Measurements from ENCODE around the gene TERF2IP.

TERF2IP gene

GRCh38 chr16:75640598-75640997 lies 7.0 kb upstream of the TERF2IP start:
- no peak for DNase-seq

GRCh38 chr16:75644240-75645012 lies 3.1 kb upstream of the TERF2IP start:
- no peak for DNase-seq

- no peak for DNase-seq
Measured at GRCh38 chr16:75647112-75647491, 471 bp upstream of the TERF2IP start.

DNA sequence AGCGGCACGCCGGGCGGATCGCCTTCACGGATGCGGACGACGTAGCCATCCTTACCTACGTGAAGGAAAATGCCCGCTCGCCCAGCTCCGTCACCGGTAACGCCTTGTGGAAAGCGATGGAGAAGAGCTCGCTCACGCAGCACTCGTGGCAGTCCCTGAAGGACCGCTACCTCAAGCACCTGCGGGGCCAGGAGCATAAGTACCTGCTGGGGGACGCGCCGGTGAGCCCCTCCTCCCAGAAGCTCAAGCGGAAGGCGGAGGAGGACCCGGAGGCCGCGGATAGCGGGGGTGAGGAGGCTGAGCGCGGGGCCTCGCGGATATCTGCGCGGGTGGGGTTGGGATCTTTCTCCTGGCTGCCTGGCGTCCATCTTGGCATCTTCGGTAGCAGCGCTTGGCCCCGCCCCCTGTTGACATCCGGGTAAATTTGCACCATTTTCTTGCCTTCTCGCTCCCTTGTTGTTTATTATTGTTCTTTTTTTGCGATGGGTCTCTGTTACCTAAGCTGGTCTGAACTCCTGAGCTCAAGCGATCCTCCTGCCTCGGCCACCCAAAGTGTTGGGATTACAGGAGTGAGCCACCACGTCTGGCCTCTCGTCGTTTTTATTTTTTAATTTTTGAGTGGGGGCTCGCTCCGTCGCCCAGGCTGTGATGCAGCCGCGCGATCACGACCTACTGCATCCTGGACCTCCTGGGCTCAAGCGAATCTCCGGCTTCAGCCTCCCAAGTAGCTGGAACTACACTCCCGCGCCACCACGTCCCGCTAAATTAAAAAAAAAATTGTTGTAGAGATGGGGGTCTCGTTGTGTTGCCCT lies 898 bp downstream of the TERF2IP start:
- DNase-seq, result peak; percentile 55

DNA sequence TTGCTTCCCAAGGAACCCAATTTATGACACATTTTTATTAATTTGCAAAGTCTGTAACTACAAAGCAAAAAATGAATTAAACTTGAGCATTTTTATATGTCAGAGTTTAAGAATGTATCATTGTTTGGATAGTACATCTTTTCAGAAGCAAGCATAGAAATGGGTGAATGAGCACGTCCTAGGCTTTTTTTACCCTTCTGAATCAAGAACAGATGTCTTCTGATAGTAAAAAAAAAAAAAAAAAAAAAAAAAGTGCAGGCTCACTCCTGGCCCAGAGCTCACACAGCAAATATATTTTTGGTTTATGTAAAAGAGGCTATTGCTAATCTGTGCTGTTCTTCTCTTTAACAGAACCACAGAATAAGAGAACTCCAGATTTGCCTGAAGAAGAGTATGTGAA lies 6.3 kb downstream of the TERF2IP start:
- no peak for DNase-seq

DNA sequence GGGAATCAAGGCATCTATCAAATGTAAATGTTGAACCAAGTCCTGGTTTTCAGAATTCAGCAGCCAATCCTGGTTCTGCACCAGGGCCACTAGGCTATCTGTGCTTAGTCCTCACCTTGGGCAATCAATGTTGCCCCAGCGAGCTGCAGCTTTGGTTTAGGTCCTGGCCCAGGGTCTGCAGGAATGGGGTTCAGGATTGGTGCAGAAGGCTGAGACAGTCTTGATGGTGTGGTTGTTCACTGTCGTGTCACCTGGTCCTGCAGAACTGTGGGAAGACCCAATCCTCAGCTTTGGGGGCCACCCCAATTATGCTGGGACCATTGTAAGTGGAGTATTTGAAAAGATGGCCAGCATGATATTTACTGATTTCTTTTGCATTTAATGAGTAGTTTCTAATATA lies 10.6 kb downstream of the TERF2IP start:
- DNase-seq, result no peak

DNA sequence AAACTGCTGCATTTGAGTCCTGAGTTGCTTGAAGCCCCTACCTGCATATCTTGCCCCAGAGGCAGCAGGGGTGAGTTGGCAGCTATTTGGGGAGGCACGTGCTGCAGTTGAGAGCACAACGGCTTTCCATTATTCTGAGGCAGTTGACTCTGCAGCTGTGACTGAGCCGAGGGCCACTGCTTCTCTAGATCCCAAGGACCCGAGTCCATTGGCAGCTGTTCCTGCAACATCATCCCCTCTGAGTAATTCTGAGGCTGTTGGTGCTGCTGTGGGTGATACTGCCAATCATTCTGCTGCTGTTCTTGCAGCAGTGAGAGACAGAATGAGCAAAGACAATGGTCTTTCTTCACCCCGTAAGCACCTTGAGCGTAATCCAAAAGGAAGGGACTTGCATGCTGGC lies 12.7 kb downstream of the TERF2IP start:
- no peak for DNase-seq

DNA sequence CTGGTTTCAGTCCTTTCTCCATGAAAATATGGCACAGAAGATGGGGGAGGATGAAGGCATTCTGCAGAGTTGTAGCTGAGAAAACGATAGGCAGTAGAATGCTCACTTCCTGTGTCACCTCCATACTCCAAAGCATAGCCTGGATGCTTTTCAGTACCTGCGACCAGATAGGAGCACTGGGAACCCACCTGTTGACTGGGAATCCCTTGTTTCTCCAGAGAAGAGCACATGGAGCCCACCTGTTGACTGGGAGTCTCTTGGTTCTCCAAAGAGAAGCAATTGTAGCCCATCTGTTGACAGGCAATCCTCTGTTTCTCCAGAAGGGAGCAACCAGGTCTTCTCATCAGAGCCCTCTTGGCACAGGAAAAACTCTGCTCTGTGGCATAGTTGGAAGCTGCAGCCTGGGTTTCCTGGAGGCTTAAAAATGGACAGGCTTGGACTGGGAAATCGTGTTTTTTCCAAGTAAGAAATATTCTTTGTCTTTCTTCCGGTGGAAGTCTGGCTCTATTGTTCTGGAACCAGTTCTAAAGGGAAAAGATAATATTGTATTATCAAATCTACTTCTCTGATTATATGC lies 13.2 kb downstream of the TERF2IP start:
- no peak for DNase-seq

- DNase-seq, result no peak
Measured at GRCh38 chr16:75667503-75667902, 19.9 kb downstream of the TERF2IP start.

- no peak for DNase-seq
Measured at GRCh38 chr16:75676909-75677308, 29.3 kb downstream of the TERF2IP start, which contains the start of gene CPHXL2. Gene CPHXL2, minus strand, starts transcription at chr16:75677009. Its CDS starts 10 bp downstream, at chr16:75676999.

DNA sequence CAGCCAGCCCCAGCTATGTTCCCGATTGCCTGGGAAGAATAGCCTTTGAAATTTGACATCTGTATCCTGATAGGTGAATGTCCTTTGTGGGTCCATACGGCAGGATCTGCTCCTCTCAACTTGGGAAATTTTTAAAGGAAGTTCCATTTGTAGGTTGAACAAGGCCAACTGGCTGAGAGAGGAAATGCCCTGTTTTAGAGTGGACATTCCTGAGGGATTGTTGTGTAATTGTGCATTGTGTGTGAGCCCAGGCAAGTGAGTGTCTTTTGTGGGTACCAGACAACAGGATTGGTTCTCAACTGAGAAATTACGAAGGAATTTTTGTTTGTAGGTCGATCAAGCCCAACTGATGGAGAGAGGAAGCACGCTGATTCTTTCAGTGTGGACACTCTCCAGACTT lies 31.8 kb downstream of the TERF2IP start:
- no peak for DNase-seq

GRCh38 chr16:75682308-75682707 lies 34.7 kb downstream of the TERF2IP start:
- no peak for DNase-seq

- DNase-seq, result no peak
Measured at GRCh38 chr16:75687361-75687760, 39.8 kb downstream of the TERF2IP start.

DNA sequence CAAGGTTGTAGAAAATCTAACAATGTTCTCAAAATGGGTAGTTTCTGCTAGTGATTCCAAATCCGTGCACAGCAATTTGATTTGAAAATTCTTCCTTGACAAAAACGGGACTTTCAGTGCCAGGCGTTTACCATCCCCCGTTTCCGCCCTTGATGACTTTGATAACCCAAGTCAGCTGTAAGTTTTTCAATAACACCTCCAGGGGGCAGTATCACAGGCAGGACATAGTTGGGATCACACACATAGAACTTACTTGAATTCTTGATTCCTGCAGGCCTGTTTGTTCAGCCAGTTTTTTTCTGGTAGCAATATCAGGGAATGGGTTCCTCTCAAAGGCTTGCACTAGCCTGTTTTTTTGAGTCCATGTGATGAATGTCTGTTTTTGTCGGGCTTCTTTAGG lies 48.1 kb downstream of the TERF2IP start:
- DNase-seq, result no peak

DNA sequence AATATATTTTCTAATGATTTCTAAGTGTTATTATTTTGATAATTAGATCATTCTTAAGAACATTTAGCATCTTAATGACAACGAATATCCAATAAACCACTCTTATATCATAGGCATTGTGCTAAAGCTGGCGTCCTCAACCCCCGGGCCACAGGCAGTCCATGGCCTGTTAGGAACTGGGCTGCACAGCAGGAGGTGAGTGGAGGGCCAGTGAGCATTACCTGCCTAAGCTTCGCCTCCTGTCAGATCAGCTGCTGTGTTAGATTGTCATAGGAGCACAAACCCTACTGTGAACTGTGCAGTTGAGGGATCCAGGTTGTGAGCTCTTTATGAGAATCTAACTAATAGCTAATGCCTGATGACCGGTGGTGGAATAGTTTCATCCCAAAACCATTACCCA lies 50.0 kb downstream of the TERF2IP start:
- DNase-seq, result no peak

DNA sequence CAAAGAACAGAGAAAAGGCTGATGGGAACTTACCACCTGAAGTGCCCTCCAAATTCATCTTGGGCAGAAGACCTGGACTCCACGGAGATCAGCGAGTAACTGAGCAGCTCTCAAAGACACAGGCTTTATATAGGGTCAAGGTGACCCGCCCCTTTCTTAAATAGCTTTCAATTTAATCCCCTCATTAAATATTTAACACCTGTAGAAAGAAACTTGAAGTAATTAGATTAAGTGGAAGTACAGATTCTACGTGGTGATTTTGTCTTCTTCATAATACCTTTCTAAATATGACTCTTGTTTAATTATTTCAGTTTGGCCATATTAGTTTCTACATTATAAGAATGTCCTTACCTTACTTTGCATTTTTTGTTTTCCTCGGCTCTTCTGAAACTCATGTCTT lies 53.8 kb downstream of the TERF2IP start, which contains the start of gene DUXB:
DUXB (minus strand) TSS at position 101 of the 400 bp plus-strand sequence; CDS start at position 58, 43 bp downstream.
- DNase-seq, result no peak

DNA sequence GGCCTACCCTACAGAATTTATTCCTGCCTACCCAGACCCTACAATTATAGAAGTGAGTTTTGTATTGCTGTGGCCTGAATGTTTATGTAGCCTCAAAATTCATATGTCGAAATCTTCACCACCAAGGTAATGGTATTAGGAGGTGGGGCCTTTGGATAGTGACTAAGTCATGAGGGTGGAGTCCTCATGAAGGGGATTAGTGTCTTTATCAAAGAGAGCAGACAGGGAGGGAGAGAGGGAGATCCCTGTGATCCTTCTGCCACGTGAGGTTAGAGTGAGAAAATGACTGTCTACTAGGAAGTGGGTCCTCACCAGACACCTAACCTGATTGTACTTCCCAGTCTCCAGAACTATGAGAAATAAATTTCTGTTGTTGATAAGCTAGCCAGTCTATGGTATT lies 54.7 kb downstream of the TERF2IP start:
- peak; percentile 16 for DNase-seq

- DNase-seq, result no peak
Measured at GRCh38 chr16:75703306-75703705, 55.7 kb downstream of the TERF2IP start.

All from NCI-H226 (cell line).